Upper lobe of left lung (tissue), 4 donors: ENCODE results near the gene VPS11.

Source experiments
- POLR2A ChIP-seq, 4 donors: fragments of 450-650 bp; IDR thresholded peaks; one replicate each; pipeline ENCODE4 v1.5.1; 2016 to 2017; ENCODE audit warnings: antibody characterized with exemption in 4 of 4, mild to moderate bottlenecking in 2 of 4
- TF ChIP-seq, protein P1 (sequence below), 6 experiments: fragments of 450-650 bp in 4 of 6; fragments of 200-600 bp in 2 of 6; sonication (generic) in 2 of 6; IDR thresholded peaks; one replicate each; pipeline ENCODE4 v1.5.1; 2016 to 2019; ENCODE audit warnings: antibody characterized with exemption in 6 of 6

DNA sequence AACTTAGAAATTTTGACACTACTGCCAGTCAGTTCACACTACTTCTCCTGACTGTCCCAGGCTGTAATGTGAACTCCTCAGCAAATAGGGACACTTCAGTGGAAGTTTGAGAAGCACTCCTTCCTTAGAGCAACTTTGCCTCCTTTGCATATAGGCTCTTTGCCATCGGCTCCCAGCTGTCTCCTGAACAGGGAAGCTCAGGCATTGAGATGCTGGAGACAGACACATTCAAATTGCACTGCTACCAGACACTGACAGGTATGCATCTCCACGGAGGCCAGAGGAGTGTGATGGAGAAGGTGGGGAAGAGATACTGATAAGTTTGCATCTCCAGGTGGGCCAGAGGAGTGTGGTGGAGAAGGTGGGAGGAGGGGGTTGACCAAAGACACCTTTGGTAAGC is 47.6 kb upstream of the VPS11 start:
- TF ChIP-seq, protein P1, sequence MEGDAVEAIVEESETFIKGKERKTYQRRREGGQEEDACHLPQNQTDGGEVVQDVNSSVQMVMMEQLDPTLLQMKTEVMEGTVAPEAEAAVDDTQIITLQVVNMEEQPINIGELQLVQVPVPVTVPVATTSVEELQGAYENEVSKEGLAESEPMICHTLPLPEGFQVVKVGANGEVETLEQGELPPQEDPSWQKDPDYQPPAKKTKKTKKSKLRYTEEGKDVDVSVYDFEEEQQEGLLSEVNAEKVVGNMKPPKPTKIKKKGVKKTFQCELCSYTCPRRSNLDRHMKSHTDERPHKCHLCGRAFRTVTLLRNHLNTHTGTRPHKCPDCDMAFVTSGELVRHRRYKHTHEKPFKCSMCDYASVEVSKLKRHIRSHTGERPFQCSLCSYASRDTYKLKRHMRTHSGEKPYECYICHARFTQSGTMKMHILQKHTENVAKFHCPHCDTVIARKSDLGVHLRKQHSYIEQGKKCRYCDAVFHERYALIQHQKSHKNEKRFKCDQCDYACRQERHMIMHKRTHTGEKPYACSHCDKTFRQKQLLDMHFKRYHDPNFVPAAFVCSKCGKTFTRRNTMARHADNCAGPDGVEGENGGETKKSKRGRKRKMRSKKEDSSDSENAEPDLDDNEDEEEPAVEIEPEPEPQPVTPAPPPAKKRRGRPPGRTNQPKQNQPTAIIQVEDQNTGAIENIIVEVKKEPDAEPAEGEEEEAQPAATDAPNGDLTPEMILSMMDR (IDR thresholded peaks at IDR 0.05), result no peak
- TF ChIP-seq POLR2A (IDR thresholded peaks at IDR 0.05), result no peak
